Suprapubic skin (tissue), 4 donors: Measurements from ENCODE around the gene ZNF496.

Experiments used
- EP300 ChIP-seq: sonication (generic); formaldehyde crosslinking; IDR thresholded peaks from one replicate; pipeline ENCODE4 v1.6.1; 2017; ENCODE audit warnings: antibody characterized with exemption
- POLR2A ChIP-seq, 2 donors: fragments of 450-650 bp; IDR thresholded peaks; one replicate each; pipeline ENCODE4 v1.6.1; 2017; ENCODE audit warnings: antibody characterized with exemption in 2 of 2, mild to moderate bottlenecking in 2 of 2, moderate library complexity in 2 of 2
- POLR2AphosphoS5 ChIP-seq, 3 donors: sonication (generic); formaldehyde crosslinking; IDR thresholded peaks; one replicate each; pipeline ENCODE4 v1.6.1; 2017; ENCODE audit warnings: antibody characterized with exemption in 3 of 3
- TF ChIP-seq, protein P1 (sequence below), 2 donors: fragments of 200-600 bp in 1 of 2; fragments of 450-650 bp in 1 of 2; sonication (generic) in 1 of 2; IDR thresholded peaks; one replicate each; pipeline ENCODE4 v1.5.1; 2016 to 2019; ENCODE audit warnings: antibody characterized with exemption in 2 of 2, mild to moderate bottlenecking in 1 of 2, moderate library complexity in 1 of 2

DNA sequence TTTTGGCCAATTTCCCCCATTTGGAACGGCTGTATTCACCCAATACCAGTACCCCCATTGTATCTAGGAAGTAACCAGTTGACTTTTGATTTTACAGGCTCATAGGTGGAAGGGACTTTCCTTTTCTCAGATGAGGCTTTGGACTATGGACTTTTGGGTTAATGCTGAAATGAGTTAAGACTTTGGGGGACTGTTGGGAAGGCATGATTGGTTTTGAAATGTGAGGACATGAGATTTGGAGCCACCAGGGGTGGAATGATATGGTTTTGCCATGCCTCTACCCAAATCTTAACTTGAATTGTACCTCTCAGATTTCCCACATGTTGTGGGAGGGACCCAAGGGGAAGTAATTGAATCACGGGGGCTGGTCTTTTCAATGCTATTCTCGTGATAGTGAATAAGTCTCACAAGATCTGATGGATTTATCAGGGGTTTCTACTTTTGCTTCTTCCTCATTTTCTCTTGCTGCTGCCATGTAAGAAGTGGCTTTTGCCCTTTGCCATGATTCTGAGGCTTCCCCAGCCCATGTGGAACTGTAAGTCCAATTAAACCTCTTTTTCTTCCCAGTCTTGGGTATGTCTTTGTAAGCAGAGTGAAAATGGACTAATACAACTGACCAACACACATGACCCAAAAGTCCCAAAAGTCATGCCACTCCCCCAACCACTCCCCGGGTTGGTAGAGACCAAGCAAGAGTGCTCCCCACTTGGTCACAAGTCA, 35.4 kb upstream of the ZNF496 start:
- TF ChIP-seq, protein P1, sequence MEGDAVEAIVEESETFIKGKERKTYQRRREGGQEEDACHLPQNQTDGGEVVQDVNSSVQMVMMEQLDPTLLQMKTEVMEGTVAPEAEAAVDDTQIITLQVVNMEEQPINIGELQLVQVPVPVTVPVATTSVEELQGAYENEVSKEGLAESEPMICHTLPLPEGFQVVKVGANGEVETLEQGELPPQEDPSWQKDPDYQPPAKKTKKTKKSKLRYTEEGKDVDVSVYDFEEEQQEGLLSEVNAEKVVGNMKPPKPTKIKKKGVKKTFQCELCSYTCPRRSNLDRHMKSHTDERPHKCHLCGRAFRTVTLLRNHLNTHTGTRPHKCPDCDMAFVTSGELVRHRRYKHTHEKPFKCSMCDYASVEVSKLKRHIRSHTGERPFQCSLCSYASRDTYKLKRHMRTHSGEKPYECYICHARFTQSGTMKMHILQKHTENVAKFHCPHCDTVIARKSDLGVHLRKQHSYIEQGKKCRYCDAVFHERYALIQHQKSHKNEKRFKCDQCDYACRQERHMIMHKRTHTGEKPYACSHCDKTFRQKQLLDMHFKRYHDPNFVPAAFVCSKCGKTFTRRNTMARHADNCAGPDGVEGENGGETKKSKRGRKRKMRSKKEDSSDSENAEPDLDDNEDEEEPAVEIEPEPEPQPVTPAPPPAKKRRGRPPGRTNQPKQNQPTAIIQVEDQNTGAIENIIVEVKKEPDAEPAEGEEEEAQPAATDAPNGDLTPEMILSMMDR (IDR thresholded peaks at IDR 0.05) = no peak
- no peak for TF ChIP-seq POLR2A (IDR thresholded peaks at IDR 0.05)
- no peak for TF ChIP-seq POLR2AphosphoS5 (IDR thresholded peaks at IDR 0.05)
- TF ChIP-seq EP300 = no peak
